CD4-positive, alpha-beta T cell treated with Interleukin-12 subunit alpha and Interleukin-12 subunit beta, for 1 hour (primary cell): ENCODE measurements around the gene ALPK1.
"Not testable (repeated sequence)": the region's sequence is repeated elsewhere in the genome, so short reads cannot be mapped to it uniquely, and the experiment has no call there.

ENCODE experiments used
- DNase-seq: peaks from one replicate; pipeline ENCODE4 v3.0.0-alpha.2; 2020

ALPK1 gene

DNA sequence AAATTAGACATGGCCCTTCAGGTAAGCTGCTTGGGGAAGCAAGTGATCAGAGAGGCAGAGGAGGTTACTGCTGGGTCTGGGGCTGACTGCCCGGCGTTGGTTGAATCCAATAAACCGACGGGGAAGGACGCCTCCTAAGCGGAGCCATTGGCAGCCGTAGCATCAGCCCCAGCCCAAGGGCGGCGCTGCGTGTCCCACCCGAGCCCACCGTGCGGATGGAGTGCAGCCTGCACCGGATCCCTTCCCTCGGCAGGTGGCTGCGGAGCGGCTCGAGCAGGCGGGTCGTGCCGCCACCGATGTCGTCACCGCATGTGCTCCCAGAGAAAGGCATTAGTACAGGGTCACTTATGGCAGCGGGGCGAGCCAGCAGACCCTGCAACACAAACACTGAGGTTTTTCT, 82.1 kb downstream of the ALPK1 start:
- no peak for DNase-seq

DNA sequence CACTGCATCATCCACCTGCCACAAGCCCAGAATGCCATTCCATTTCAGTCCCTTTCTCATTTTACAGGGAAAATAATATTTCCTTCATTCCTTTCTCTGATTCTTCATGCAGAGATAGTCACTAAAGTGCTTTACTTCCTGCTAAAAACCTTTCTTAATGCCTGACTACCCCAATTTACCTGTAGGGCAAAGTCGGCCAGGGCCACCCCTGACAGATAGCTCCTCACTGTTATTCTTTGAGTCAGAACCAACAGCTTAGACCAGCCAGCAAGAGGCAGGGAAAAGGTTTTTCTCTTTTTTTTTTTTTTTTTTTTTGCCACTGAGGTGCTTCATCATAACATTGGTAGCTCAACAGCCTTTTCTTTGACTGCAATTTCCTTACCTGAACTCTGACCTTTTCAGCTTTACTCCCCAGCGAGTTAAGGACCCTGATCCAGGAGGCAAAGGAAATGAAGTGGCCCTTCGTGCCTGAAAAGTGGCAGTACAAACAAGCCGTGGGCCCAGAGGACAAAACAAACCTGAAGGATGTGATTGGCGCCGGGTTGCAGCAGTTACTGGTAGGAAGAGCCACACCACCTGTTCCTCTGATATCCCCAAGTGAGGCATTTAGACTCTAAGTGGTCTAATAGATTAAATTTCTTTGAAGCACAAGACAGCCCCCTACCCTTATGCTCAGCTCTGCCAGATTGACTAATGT, 85.0 kb downstream of the ALPK1 start:
- DNase-seq, result no peak

- no peak for DNase-seq
Observed at GRCh38 chr4:112386071-112386470, 88.9 kb downstream of the ALPK1 start.

GRCh38 chr4:112402098-112402497, 104.9 kb downstream of the ALPK1 start:
- no peak for DNase-seq

DNA sequence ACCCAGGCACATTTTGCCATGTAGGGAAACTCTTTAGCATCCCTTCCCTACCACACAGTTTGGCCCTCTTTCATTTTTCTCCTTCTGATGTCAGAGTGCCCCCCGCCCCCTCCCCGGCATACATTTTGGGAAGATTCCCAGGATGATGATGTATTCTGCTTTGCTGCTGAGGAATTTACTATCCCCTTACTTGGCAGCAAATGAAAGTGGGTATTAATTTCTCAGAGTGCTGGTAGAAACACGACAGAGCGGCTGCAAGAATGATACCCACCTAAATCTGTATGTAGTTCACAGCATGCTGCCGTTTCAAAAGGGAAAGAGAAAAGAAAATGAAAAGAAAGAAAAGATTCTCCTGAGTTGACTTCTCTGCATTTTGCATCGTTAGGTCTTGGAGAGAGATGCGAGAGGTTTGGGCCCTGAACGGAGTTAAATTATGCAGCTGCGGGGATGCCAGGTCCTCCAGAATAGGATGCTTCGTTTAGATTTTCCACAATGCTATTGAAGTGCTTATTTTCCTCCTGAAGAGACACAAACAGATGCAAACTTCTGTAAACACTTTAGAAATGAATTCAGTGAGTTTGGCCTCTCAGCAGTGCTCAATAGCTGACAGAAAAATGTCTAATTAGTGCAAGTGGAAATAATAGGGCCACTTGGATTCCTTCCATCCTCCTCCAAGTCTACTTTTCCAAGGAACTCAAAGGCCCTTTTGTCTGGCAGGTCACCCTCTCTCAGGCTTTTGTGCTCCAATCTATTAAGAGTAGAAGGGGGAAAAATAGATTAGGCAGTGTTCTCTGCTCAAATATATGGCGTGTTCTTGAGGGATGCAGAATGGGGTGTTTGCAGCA, 106.2 kb downstream of the ALPK1 start:
- no peak for DNase-seq

- DNase-seq, result no peak
Observed at GRCh38 chr4:112410364-112410763, 113.2 kb downstream of the ALPK1 start.

- no peak for DNase-seq
Observed at GRCh38 chr4:112410804-112411203, 113.6 kb downstream of the ALPK1 start.

- DNase-seq, result no peak
Observed at GRCh38 chr4:112411781-112412550, 114.8 kb downstream of the ALPK1 start.

GRCh38 chr4:112416464-112416863, 119.3 kb downstream of the ALPK1 start:
- DNase-seq, result no peak

GRCh38 chr4:112418092-112418491, 120.9 kb downstream of the ALPK1 start:
- no peak for DNase-seq

DNA sequence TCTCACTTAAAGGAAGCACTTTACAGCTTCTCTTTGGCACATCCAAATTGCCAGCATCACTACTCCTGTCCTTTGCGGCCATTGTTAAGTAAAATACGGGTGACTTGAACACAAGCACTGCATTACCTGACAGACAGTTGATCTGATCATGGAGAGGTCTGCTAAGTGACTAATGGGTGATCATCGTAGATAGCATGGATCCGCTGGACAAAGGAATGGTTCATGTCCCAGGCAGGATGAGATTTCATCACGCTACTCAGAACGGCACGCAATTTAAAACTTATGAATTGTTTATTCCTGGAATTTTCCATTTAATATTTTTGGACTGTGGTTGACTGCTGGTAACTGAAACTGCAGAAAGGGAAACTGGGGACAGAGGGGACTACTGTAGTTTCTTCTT, 124.7 kb downstream of the ALPK1 start:
- DNase-seq, result no peak

DNA sequence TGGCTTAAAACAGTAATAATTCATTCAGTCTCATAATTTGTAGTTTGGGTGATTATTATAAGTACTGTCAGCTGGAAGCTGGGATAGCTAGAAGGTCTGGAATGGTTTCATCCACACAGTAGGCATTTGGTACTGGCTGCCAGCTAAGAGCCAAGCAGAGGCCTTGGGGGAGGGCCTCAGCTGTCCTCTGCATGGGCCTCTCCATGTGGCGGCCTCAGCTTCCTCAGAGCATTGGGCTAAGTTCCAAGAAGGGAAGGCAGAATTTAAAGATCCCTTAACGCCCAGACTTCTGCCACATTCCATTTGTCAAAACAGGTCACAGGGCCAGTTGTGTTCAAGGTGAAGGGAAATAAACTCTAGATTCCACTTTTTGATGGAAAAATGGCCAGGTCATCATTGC, 125.5 kb downstream of the ALPK1 start:
- no peak for DNase-seq

- no peak for DNase-seq
Observed at GRCh38 chr4:112423591-112423990, 126.4 kb downstream of the ALPK1 start.

DNA sequence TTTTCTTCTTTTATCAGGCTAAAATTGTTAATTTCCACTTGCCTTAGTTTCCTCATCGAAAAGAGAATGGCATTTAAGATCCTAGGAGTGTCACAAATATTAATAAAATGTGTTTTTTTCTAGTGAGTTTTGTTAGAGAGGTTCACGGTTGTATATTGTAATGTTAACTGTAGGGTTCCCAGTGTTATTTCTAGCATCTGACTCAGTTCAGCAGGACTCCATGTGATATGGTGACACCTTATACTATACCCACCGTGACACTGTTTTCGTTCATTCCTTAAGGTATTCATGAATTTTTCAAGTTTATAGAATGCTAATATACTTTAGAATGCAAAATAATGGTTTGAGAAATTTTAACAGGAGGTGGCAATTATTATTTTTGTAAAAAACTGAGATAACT, 128.7 kb downstream of the ALPK1 start:
- no peak for DNase-seq

- DNase-seq, result no peak
Observed at GRCh38 chr4:112426416-112426815, 129.2 kb downstream of the ALPK1 start.

- DNase-seq, result no peak
Observed at GRCh38 chr4:112431158-112431557, 134.0 kb downstream of the ALPK1 start.

DNA sequence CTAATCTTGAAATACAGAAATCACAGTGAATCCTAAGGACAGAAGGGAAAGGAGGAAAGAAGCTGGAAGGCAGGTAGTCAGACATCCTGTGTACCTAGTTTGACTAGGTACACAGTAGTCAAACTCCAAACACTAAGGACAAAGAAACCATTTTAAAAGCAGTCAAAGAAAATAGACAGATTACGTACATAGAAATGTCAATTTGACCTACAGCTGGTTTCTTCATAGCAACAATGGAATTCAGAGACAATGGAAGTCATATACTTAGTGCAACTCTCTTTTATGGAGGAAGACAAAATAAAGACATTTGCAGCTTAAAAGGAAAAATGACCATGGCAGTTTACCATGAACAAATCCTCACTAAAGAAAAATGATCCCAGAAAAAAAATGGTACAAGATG, 139.8 kb downstream of the ALPK1 start:
- no peak for DNase-seq

DNA sequence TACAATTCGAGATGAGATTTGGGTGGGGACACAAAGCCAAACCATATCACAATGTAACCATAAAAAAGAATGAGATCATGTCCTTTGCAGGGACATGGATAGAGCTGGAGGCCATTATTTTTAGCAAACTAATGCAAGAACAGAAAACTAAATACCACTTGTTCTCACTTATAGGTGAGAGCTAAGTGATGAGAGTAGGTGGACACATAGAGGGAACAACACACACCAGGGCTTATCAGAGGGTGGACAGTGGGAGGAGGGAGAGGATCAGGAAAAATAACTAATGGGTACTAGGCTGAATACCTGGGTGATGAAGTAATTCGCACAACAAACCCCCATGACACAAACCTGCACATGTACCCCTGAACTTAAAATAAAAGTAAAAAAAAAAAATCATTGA, 145.1 kb downstream of the ALPK1 start:
- DNase-seq, result not testable (repeated sequence)

DNA sequence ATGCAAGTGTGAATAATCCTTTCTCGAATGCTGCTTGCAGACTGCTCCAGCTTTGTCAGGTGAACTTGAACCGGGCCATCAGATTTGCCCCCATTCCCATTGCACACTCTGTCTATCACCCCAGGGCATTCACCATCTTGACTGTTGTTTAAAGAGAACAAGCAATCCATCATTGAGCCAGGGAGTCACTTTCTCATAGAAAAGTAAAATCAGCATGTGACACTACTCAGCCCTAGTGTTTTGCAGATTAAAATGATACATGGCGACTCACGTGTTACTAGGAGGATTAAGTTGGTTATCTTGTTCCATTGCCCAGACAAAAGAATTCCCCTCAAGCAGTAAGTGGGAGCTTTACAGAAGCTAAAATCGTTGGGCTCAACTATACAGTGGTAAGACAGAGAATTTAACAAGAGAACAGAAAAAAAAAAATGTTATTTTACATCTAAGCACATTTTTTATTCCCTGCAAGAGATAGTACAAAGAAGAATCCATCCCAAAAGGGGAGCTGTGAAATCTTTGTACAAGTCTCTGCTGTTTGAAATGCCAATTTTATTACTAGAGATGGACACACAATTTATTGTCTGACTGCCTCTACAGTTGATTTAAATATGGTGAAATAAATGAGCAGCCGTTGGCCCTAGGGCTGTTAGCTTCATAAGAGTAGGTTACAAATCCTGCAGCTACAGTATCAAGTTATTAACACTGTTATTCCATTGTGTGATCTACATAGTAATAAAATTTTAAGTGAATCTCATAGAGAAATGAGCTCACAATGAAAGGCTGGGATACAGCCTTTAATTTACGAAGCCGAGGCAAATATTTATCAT, 151.3 kb downstream of the ALPK1 start:
- no peak for DNase-seq

DNA sequence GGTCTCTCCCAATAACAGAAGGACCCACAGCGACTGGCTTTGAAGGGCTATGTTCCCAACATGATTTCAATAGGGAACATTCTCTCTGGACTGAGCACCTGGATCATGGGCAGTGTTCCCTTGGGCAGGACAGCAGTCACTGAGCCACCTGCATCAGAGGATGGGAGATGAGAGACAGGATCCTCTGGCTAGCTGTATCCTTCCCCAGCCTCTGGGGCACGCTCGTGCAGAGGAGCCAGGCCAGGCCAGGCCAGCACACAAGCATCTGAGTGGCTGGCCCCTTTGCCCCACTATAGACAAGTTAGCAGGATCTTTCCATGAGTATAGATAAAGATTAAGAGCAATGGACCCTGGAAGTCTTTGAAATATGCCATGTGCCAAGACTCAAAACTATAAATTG, 152.5 kb downstream of the ALPK1 start:
- no peak for DNase-seq

DNA sequence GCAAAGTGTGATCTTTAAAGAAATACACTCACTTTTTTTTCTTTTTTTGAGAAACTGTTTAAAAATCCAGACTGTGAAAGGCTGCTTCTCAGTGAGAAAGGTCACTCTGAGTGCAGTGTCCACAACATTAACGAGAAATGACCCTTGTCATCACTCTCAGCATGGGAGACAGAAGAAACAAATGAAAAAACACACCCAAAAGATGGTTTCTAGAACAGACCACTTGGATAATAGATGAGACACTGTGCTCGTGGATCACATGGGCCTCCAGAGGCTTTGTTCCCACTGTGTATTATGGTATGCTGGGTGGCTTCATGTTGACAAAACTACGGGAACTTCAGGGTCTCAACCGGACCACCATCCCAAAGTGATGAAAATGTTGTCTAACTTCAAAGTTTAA, 153.9 kb downstream of the ALPK1 start:
- DNase-seq, result no peak

GRCh38 chr4:112451831-112452230, 154.7 kb downstream of the ALPK1 start:
- DNase-seq, result no peak

DNA sequence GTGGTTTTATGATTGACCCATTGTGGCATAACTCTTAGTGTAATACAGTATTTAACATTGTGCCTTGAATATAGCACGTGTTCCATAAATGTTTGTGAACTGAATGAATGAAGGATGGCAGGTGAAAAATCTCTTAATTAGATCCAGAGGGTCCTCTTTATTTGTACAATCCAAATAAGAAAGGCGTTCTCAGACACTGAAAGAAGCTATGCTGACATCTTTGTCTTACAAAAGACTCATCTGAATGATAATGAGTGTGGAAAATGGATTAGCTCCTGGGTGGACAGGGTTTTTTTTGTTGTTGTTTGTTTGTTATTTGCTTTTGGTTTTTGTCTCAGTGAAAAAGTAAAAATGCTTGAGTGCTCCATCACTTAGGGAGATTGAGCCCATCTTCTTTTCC, 156.2 kb downstream of the ALPK1 start:
- no peak for DNase-seq
